ENCODE measurements around the gene F11R. TPM values are rescaled to one million over a fixed set of nuclear protein-coding genes. Genes with fewer than 3 reads are reported as not detected.

Gene F11R
- total RNA-seq, 2 experiments from 2014 or later: 16.9 to 25.2 TPM

DNA sequence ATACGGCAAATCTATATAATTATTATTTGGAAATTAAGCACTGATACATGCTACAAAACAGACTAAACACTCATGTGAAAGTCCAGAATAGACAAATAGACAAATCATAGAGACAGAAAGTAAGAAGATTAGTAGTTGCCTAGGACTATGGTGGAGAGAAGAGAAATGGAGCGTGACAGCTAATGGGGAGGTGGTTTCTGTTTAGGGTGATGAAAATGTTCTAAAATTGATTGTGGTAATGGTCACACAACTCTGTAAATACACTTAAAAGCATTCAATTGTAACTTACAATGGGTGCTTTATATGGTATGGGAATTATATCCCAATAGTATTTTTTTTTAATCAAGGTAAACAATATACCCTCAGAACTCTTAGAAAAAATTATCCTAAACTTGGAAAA is 45.9 kb downstream of the F11R start:
- Mint-ChIP-seq H3K27ac (no peak overlapping the region), H3K4me1 (peaks cover 10% of the 10 kb centered on the region), H3K4me3 (no peak overlapping the region), H3K36me3 (ENCODE audit: low read depth) (no peaks in the 10 kb centered on the region), H3K27me3 (peaks cover 9% of the 10 kb centered on the region), H3K9me3 (ENCODE audit: low read depth) (no peaks in the 10 kb centered on the region)
- ATAC-seq: no peak
- DNase-seq: no peak
- ChIA-PET CTCF (interaction anchor here (0.6 to 1.6 kb wide), 3 partner anchors 15 to 112 kb away, joined by 3 to 7 read pairs (median 3); partner anchors contain the start of gene CD244), POLR2A (interaction anchor here (0.7 kb wide), 1 partner anchor 118 kb away, joined by 6 read pairs; no protein-coding TSS in a partner anchor)
- intact Hi-C loops (cut with DNase I, micrococcal nuclease): no loop called here

DNA sequence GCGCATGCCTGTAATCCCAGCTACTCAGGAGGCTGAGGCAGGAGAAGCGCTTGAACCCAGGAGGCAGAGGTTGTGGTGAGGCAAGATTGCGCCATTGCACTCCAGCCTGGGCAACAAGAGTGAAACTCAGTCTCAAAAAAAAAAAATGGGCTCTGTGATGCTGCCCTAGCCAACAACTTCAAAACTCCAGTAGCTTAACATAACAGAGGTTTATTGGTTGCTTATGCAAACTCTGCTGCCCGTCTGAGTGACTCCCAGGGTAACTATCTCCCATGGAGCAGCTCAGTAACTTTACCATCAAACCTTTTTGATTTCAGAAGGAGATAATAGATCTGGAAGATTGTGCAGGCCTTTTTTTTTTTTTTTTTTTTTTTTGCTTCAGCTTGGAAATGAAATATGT is 47.5 kb downstream of the F11R start:
- DNase-seq (no peak), ATAC-seq (no peak)
- H3K27ac Mint-ChIP-seq: no peak overlapping the region
- no peaks in the 10 kb centered on the region for H3K36me3 Mint-ChIP-seq (ENCODE audit: low read depth)
- H3K27me3 Mint-ChIP-seq: peaks cover 4% of the 10 kb centered on the region
- intact Hi-C loops (cut with DNase I, micrococcal nuclease): loop anchor here in 1 of 2 experiments (5.0 kb wide), 1 partner anchor 41 kb away; no protein-coding TSS in a partner anchor
- ChIA-PET POLR2A (interaction anchor here (1.0 kb wide), 1 partner anchor 27 kb away, joined by 3 read pairs; no protein-coding TSS in a partner anchor), CTCF (interaction anchor here (0.9 to 1.6 kb wide), 3 partner anchors 16 to 205 kb away, joined by 3 to 5 read pairs (median 4); partner anchors contain the start of gene ITLN2)
- H3K4me1 Mint-ChIP-seq: peaks cover 10% of the 10 kb centered on the region
- H3K9me3 Mint-ChIP-seq (ENCODE audit: low read depth): no peaks in the 10 kb centered on the region
- no peak overlapping the region for H3K4me3 Mint-ChIP-seq

DNA sequence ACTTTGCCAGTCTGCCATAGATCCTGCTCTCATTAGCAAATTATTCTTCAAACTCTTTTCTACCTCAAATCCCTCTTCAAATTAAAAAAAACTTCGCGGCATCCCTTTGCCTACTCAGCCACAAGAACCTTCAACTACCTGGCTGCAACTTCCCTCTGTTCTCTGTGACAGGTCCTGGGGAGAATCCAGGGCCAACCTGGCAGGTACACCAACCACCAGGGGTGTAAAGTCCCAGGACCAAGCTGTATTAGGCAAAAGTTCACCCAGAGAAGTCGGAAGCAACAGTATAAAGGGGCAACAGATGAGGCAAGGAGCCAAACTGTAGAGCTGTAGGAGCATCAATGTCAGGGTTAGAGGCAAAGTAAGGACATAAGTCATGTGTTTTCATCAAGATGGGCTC is 48.0 kb downstream of the F11R start:
- Mint-ChIP-seq H3K4me3 (no peak overlapping the region), H3K9me3 (ENCODE audit: low read depth) (no peaks in the 10 kb centered on the region), H3K27ac (no peak overlapping the region), H3K36me3 (ENCODE audit: low read depth) (no peaks in the 10 kb centered on the region), H3K27me3 (peaks cover 3% of the 10 kb centered on the region), H3K4me1 (peaks cover 10% of the 10 kb centered on the region)
- ATAC-seq (no peak), DNase-seq (no peak)
- intact Hi-C loops (cut with DNase I, micrococcal nuclease): loop anchor here in 1 of 2 experiments (5.0 kb wide), 1 partner anchor 41 kb away; no protein-coding TSS in a partner anchor
- ChIA-PET CTCF (interaction anchor here (0.7 to 1.6 kb wide), 4 partner anchors 17 to 205 kb away, joined by 3 to 5 read pairs (median 4); partner anchors contain the start of gene ITLN2), POLR2A (interaction anchor here (1.0 kb wide), 1 partner anchor 28 kb away, joined by 3 read pairs; no protein-coding TSS in a partner anchor)

DNA sequence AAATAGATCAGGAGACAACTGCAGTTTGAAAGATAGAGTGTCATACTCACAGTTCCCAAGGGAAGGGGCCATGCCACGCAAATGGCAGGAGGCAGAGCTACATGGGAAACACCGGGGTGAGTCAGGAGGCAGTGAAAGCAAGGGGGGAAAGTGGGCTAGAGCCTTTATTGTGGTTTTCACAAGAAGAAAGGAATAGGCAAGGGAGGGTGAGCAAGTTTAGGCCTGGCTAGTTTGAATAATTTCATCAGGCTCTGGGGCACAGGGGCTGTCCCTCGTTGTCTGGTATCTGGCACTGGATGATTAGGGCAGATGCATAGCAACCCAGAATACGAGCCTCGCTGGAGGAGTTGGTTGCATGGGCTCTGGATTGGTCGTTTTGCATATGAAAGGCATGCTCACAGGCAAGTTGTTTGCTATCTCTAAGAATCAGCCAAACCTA is 49.3 kb downstream of the F11R start:
- POLR2A ChIA-PET: no interaction called here
- intact Hi-C loops (cut with DNase I, micrococcal nuclease): loop anchor here in 1 of 2 experiments (1.0 to 5.0 kb wide), 2 partner anchors 19 to 39 kb away; no protein-coding TSS in a partner anchor
- no peaks in the 10 kb centered on the region for H3K36me3 Mint-ChIP-seq (ENCODE audit: low read depth)
- no peak overlapping the region for H3K4me3 Mint-ChIP-seq
- H3K27ac Mint-ChIP-seq: no peak overlapping the region
- DNase-seq (peak; percentile 68), ATAC-seq (peak; percentile 98)
- H3K9me3 Mint-ChIP-seq (ENCODE audit: low read depth): no peaks in the 10 kb centered on the region
- peaks cover 10% of the 10 kb centered on the region for H3K4me1 Mint-ChIP-seq
- CTCF ChIA-PET: interaction anchor here (0.8 to 1.6 kb wide), 2 partner anchors 19 to 135 kb away, joined by 3 to 8 read pairs; no protein-coding TSS in a partner anchor
- H3K27me3 Mint-ChIP-seq: peaks cover 4% of the 10 kb centered on the region

DNA sequence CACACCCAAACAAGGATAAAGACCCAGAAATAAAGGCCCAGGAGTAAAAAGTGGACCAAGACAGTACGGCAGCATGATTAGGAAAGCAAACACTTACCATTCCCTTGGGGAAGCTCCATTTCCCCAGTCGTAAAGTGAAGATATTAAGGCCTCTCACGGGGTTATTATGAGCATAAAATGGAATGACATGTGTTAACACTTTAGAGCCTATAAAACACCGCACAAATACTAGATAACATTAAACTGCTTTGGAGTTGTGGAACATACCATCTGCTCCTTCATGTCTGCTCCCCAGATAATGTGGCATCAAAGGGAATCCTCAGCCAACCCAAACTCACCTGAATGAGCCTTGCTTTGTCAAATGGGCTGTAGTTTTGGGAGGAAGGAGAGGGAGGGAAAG is 57.4 kb downstream of the F11R start:
- ChIA-PET POLR2A (no interaction called here), CTCF (interaction anchor here (1.2 to 2.0 kb wide), 3 partner anchors 9 to 236 kb away, joined by 3 to 9 read pairs (median 4); partner anchors contain the start of gene ITLN2)
- DNase-seq (no peak), ATAC-seq (no peak)
- Mint-ChIP-seq H3K27ac (no peak overlapping the region), H3K4me3 (no peak overlapping the region), H3K4me1 (no peaks in the 10 kb centered on the region), H3K36me3 (ENCODE audit: low read depth) (no peaks in the 10 kb centered on the region), H3K27me3 (peaks cover 2% of the 10 kb centered on the region), H3K9me3 (ENCODE audit: low read depth) (no peaks in the 10 kb centered on the region)
- intact Hi-C loops (cut with DNase I, micrococcal nuclease): loop anchor here (5.0 kb wide), 3 partner anchors 46 to 241 kb away; no protein-coding TSS in a partner anchor

DNA sequence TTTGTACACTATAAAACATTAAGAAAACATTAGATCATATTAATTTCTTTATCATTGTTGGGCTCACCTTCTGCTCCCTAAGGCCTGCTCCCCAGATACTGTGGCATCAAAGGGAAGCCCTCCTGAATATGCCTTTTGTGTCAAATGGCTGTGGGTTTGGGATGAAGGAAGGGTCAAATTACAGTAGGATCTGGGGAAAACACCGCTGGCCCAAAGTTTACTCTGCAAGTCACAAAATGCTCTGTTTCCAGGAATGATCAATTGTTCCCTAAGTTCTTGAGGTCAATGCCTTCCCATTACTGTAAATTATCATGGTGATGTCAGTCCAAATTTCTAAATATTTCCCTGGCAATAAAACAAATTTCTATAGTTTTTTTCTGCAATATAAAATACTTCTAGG is 59.5 kb downstream of the F11R start:
- Mint-ChIP-seq H3K9me3 (ENCODE audit: low read depth) (no peaks in the 10 kb centered on the region), H3K4me3 (no peak overlapping the region), H3K27me3 (no peaks in the 10 kb centered on the region), H3K4me1 (no peaks in the 10 kb centered on the region), H3K27ac (no peak overlapping the region), H3K36me3 (ENCODE audit: low read depth) (no peaks in the 10 kb centered on the region)
- intact Hi-C loops (cut with DNase I, micrococcal nuclease): loop anchor here (5.0 kb wide), 3 partner anchors 44 to 239 kb away; no protein-coding TSS in a partner anchor
- DNase-seq (no peak), ATAC-seq (no peak)
- POLR2A ChIA-PET: no interaction called here
- CTCF ChIA-PET: interaction anchor here (1.6 kb wide), 1 partner anchor 10 kb away, joined by 5 read pairs; no protein-coding TSS in a partner anchor

DNA sequence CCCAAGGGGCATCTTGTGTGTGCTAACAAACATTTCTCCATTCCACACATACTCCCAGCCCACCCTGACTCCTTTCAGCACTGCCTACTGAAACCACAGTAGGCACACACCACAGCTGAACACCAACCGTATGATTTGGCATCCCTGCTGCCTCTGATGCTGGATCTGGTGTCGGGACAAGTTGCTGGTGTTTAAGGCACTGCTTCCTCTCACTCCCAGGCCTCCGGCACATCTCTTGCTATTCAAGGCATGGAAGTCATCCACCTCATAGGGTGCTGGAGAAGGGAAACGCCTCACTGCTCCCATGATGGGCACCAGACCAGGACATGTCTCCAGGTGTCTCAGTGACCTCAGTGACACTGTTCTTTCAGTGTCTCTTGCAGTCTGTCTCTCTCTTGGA is 64.0 kb downstream of the F11R start:
- H3K36me3 Mint-ChIP-seq (ENCODE audit: low read depth): no peaks in the 10 kb centered on the region
- H3K27me3 Mint-ChIP-seq: no peaks in the 10 kb centered on the region
- H3K27ac Mint-ChIP-seq: no peak overlapping the region
- H3K4me1 Mint-ChIP-seq: peaks cover 3% of the 10 kb centered on the region
- CTCF ChIA-PET: interaction anchor here (0.7 to 10.6 kb wide), 4 partner anchors 18 to 665 kb away, joined by 3 to 241 read pairs (median 3); no protein-coding TSS in a partner anchor
- H3K4me3 Mint-ChIP-seq: no peak overlapping the region
- no peaks in the 10 kb centered on the region for H3K9me3 Mint-ChIP-seq (ENCODE audit: low read depth)
- DNase-seq: no peak
- POLR2A ChIA-PET: no interaction called here
- ATAC-seq: no peak
- intact Hi-C loops (cut with DNase I, micrococcal nuclease): no loop called here

DNA sequence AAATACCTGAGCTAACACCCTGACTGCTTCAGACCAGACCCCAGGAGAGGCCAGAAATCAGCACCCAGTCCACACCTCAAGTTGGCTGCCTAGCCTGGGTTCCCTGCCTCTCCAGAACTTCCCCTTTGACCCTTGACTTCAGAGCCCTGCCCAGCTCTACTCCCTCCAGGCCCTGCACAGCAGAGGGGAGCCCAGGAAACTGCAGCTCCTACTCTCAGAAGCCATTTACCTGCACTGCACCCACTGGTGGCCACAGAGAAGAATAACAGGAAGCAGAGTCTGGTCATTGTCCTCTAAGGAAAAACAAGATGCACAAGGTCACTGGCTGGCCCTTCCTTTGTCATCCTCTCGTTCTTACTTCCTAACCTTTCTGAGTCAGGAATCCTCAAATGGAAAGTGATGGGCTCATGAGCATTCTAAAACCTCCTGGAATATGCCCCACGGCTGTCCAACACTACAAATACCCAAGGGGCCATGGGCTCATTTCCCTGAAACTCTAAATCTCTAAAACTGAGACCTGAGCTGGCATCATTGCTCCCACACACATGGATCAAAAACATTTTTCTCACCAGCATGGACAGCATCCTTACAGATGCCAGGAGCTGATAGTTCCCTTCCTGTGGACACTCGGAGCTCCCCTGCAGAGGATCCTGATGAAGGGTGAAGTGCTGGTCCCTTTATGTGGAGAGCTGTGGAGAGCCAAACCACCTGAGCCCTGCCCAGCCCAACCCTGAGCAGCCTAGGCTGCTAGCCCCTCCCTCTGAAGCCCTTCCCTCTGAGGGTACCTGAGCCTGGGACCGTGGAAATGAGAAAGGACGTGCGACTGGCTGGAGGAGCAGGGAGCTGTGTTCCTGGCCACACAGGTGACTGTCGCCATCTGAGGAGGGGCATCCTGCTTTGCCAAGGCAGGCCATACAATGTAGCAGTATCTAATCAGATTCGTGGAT is 66.5 kb downstream of the F11R start, which contains the start of gene ITLN2:
Gene ITLN2 (minus strand): TSS at position 652 of the 947 bp plus-strand sequence. CDS start 68 bp downstream, at position 584.
- Mint-ChIP-seq H3K27me3 (no peaks in the 10 kb centered on the region), H3K9me3 (ENCODE audit: low read depth) (no peaks in the 10 kb centered on the region), H3K36me3 (ENCODE audit: low read depth) (no peaks in the 10 kb centered on the region), H3K27ac (no peak within 1 kb of the TSS), H3K4me3 (no peak within 1 kb of the TSS), H3K4me1 (peaks cover 3% of the 10 kb centered on the region)
- ChIA-PET CTCF (interaction anchor here (0.6 to 10.6 kb wide), 35 partner anchors 9 to 280 kb away, joined by 3 to 241 read pairs (median 4); partner anchors contain the start of gene ITLN1), POLR2A (interaction anchor here (0.5 to 0.8 kb wide), 3 partner anchors 59 to 120 kb away, joined by 3 to 4 read pairs (median 3); no protein-coding TSS in a partner anchor)
- ATAC-seq (peak; percentile 79), DNase-seq (peak; percentile 62)
- intact Hi-C loops (cut with DNase I, micrococcal nuclease): loop anchor here (1.0 to 5.0 kb wide), 2 partner anchors 177 kb away; no protein-coding TSS in a partner anchor

DNA sequence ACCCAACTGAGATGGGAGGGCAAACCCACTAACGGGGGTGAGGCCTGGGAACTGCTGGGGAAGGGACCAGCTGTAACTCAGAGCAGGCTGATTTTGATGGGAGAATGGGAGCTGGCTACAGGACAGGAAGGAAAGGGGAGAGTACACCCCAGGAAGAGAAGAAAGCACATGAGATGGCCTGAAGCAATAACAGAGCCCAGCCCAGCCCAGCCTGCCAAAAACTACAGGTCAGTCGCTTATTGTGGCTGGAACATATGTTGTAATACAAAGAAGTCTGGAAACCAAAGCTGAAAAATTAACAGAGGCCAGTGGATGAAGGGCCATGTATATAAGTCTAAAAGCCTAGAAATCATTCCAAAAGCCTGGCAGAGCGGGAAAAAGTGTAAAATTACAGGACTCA is 67.9 kb downstream of the F11R start:
- Mint-ChIP-seq H3K4me3 (no peak overlapping the region), H3K27me3 (no peaks in the 10 kb centered on the region), H3K4me1 (peaks cover 3% of the 10 kb centered on the region), H3K36me3 (ENCODE audit: low read depth) (no peaks in the 10 kb centered on the region), H3K9me3 (ENCODE audit: low read depth) (no peaks in the 10 kb centered on the region), H3K27ac (no peak overlapping the region)
- CTCF ChIA-PET: interaction anchor here (0.6 to 10.6 kb wide), 22 partner anchors 9 to 429 kb away, joined by 3 to 241 read pairs (median 9); partner anchors contain the start of gene ITLN1
- POLR2A ChIA-PET: no interaction called here
- DNase-seq: no peak
- no peak for ATAC-seq
- intact Hi-C loops (cut with DNase I, micrococcal nuclease): loop anchor here in 1 of 2 experiments (5.0 kb wide), 1 partner anchor 176 kb away; no protein-coding TSS in a partner anchor

DNA sequence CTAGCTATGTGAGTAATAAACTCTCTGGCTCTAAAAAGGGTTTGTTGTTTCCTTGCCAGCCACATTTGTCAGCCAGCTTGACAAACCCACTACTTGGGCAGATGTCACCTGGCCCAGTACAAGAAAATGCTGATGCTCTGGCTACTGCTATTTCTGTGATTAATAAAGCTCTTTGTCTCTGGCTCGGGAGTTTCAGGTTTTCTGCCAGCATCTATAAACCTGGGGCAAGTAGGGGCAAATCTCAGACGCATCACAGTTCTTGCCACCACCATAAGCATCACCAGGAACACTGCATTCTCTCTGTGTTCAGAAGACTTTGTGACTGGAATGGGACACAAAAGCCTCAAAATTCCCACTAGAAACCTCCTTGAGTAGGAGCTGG is 68.8 kb downstream of the F11R start:
- Mint-ChIP-seq H3K4me1 (peaks cover 3% of the 10 kb centered on the region), H3K27ac (no peak overlapping the region), H3K27me3 (no peaks in the 10 kb centered on the region), H3K4me3 (no peak overlapping the region), H3K36me3 (ENCODE audit: low read depth) (no peaks in the 10 kb centered on the region), H3K9me3 (ENCODE audit: low read depth) (no peaks in the 10 kb centered on the region)
- no peak for DNase-seq
- intact Hi-C loops (cut with DNase I, micrococcal nuclease): loop anchor here in 1 of 2 experiments (1.0 to 5.0 kb wide), 2 partner anchors 175 to 271 kb away; no protein-coding TSS in a partner anchor
- POLR2A ChIA-PET: no interaction called here
- ATAC-seq: no peak
- CTCF ChIA-PET: interaction anchor here (0.6 to 10.6 kb wide), 43 partner anchors 8 to 350 kb away, joined by 3 to 241 read pairs (median 4); partner anchors contain the start of genes CD244 and ITLN1
